Astrocyte (in vitro differentiated cells and primary cell): ENCODE data around the gene GBA3. TPM values are rescaled to one million over a fixed set of nuclear protein-coding genes. Genes with fewer than 3 reads are reported as not detected.

Experiments
- DNase-seq: peaks from one replicate; pipeline ENCODE4 v3.0.0-alpha.2; 2010; ENCODE audit warnings: low read depth
- FAIRE-seq: peaks from 2 replicates; lab custom pipeline; 2011; peaks lifted over from hg19 to GRCh38; lab: Jason Lieb, UNC
- H2AFZ ChIP-seq: 2 replicates; pipeline ENCODE4 v1.6.0; 2012; ENCODE audit warnings: low read depth, low read length, inconsistent platforms
- H3K27ac ChIP-seq: 2 replicates; pipeline ENCODE4 v1.5.1; 2011; ENCODE audit warnings: low read depth, low read length, inconsistent platforms
- H3K27me3 ChIP-seq: 2 replicates; pipeline ENCODE4 v1.6.0; 2011; ENCODE audit warnings: low read length, inconsistent platforms; ENCODE audit not compliant: insufficient read depth
- H3K36me3 ChIP-seq: 2 replicates; pipeline ENCODE4 v1.5.1; 2011; ENCODE audit warnings: low read length, inconsistent platforms; ENCODE audit not compliant: insufficient read depth
- H3K4me1 ChIP-seq: 2 replicates; pipeline ENCODE4 v1.5.1; 2011; ENCODE audit warnings: low read length, inconsistent platforms; ENCODE audit not compliant: insufficient read depth
- H3K4me2 ChIP-seq: 2 replicates; pipeline ENCODE4 v1.6.0; 2012; ENCODE audit warnings: low read length, inconsistent platforms
- H3K4me3 ChIP-seq: 2 replicates; pipeline ENCODE4 v1.5.1; 2011; ENCODE audit warnings: low read depth, mild to moderate bottlenecking, low read length, inconsistent platforms; ENCODE audit not compliant: insufficient read depth
- H3K79me2 ChIP-seq: 2 replicates; pipeline ENCODE4 v1.6.0; 2012; ENCODE audit warnings: mild to moderate bottlenecking, low read length, inconsistent platforms; ENCODE audit not compliant: insufficient read depth
- H3K9ac ChIP-seq: 2 replicates; pipeline ENCODE4 v1.6.0; 2012; ENCODE audit warnings: mild to moderate bottlenecking, low read length, inconsistent platforms
- H3K9me3 ChIP-seq: 2 replicates; pipeline ENCODE4 v1.5.1; 2012; ENCODE audit warnings: low read depth, mild to moderate bottlenecking, low read length, inconsistent platforms; ENCODE audit not compliant: insufficient read depth
- H4K20me1 ChIP-seq: 2 replicates; pipeline ENCODE4 v1.6.0; 2012; ENCODE audit warnings: low read length, inconsistent platforms; ENCODE audit not compliant: insufficient read depth
- H3K27ac Mint-ChIP-seq: one replicate; pipeline ENCODE4 v1.8.0; 2021; ENCODE audit warnings: mild to moderate bottlenecking, mixed read lengths; ENCODE audit not compliant: unreplicated experiment
- H3K27me3 Mint-ChIP-seq: one replicate; pipeline ENCODE4 v1.8.0; 2021; ENCODE audit warnings: low read depth, mixed read lengths; ENCODE audit not compliant: unreplicated experiment
- H3K36me3 Mint-ChIP-seq: one replicate; pipeline ENCODE4 v1.8.0; 2021; ENCODE audit warnings: low read depth, mixed read lengths; ENCODE audit not compliant: unreplicated experiment
- H3K4me1 Mint-ChIP-seq: one replicate; pipeline ENCODE4 v1.8.0; 2021; ENCODE audit warnings: low read depth, mixed read lengths; ENCODE audit not compliant: unreplicated experiment
- H3K4me3 Mint-ChIP-seq: one replicate; pipeline ENCODE4 v1.8.0; 2021; ENCODE audit warnings: mild to moderate bottlenecking, moderate library complexity, mixed read lengths; ENCODE audit not compliant: unreplicated experiment
- H3K9me3 Mint-ChIP-seq: one replicate; pipeline ENCODE4 v1.8.0; 2021; ENCODE audit warnings: mild to moderate bottlenecking, mixed read lengths; ENCODE audit not compliant: unreplicated experiment
- EZH2 ChIP-seq: IDR thresholded peaks from 2 replicates; pipeline ENCODE4 v1.6.1; 2012; ENCODE audit warnings: mild to moderate bottlenecking, low read length, inconsistent platforms; ENCODE audit not compliant: insufficient read depth
- total RNA-seq: library from RNA; stranded (reverse); gene quantifications from 2 replicates; pipeline ENCODE4 v1.2.1, GENCODE V29; 2021
- TF ChIP-seq, protein P1 (sequence below): IDR thresholded peaks from 2 replicates; pipeline ENCODE4 v1.5.1; 2011; ENCODE audit warnings: low read depth, mild to moderate bottlenecking, inconsistent platforms, low read length, moderate library complexity; ENCODE audit not compliant: insufficient read depth

Gene GBA3
- total RNA-seq, 1 donor from 2014 or later = not detected

GRCh38 chr4:22661443-22661842 lies 31.3 kb upstream of the GBA3 start:
- H3K4me1 Mint-ChIP-seq = no peaks in the 10 kb centered on the region
- no peaks in the 10 kb centered on the region for H3K9me3 Mint-ChIP-seq
- DNase-seq (no peak), FAIRE-seq (no peak)
- Histone ChIP-seq H3K4me3 (no peak overlapping the region), H4K20me1 (no peaks in the 10 kb centered on the region), H3K36me3 (no peaks in the 10 kb centered on the region), H3K79me2 (no peaks in the 10 kb centered on the region), H3K4me1 (no peaks in the 10 kb centered on the region), H3K27me3 (no peaks in the 10 kb centered on the region), H2AFZ (no peak overlapping the region), H3K4me2 (no peak overlapping the region), H3K9me3 (no peaks in the 10 kb centered on the region), H3K27ac (peak overlapping the region; percentile 1), H3K9ac (no peak overlapping the region)
- no peak for TF ChIP-seq EZH2
- TF ChIP-seq, protein P1, sequence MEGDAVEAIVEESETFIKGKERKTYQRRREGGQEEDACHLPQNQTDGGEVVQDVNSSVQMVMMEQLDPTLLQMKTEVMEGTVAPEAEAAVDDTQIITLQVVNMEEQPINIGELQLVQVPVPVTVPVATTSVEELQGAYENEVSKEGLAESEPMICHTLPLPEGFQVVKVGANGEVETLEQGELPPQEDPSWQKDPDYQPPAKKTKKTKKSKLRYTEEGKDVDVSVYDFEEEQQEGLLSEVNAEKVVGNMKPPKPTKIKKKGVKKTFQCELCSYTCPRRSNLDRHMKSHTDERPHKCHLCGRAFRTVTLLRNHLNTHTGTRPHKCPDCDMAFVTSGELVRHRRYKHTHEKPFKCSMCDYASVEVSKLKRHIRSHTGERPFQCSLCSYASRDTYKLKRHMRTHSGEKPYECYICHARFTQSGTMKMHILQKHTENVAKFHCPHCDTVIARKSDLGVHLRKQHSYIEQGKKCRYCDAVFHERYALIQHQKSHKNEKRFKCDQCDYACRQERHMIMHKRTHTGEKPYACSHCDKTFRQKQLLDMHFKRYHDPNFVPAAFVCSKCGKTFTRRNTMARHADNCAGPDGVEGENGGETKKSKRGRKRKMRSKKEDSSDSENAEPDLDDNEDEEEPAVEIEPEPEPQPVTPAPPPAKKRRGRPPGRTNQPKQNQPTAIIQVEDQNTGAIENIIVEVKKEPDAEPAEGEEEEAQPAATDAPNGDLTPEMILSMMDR = no peak
- H3K27me3 Mint-ChIP-seq = no peaks in the 10 kb centered on the region
- H3K4me3 Mint-ChIP-seq = no peak overlapping the region
- H3K36me3 Mint-ChIP-seq = no peaks in the 10 kb centered on the region
- no peak overlapping the region for H3K27ac Mint-ChIP-seq

DNA sequence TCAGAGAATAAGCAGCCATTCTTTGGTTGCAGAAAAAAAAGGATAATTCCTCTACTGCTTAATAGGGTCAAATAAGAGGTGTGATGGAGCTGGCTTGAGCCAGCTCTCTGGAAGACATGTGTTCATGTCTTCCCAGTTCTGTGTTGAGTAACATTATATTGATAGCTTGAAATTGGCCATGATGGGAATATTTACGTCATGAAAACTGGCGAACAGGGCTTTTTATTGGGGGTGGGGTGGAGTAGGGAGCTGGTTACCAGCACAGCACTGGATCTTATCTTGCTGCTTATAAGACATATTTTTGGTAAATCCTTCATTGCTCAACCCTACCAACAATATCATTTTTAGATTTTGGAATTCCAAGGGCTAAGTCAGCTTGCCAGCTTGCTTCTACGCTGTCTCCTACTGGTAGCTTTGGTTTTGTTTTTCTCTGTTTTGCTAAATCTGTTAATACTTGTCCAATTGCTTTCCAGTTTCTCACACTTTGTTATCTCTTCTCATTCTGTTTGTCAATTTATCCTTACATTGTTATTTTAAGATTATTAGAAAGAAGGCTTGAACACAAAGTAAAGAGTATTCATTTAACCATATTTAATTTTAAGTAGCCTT lies 25.3 kb upstream of the GBA3 start:
- Histone ChIP-seq H3K79me2 (no peaks in the 10 kb centered on the region), H3K4me3 (no peak overlapping the region), H3K9ac (no peak overlapping the region), H3K9me3 (no peaks in the 10 kb centered on the region), H3K4me2 (no peak overlapping the region), H3K4me1 (peaks cover 3% of the 10 kb centered on the region), H3K36me3 (no peaks in the 10 kb centered on the region), H3K27me3 (no peaks in the 10 kb centered on the region), H3K27ac (no peak overlapping the region), H2AFZ (no peak overlapping the region), H4K20me1 (no peaks in the 10 kb centered on the region)
- Mint-ChIP-seq H3K36me3 (no peaks in the 10 kb centered on the region), H3K27ac (no peak overlapping the region), H3K27me3 (no peaks in the 10 kb centered on the region), H3K4me1 (peaks cover 7% of the 10 kb centered on the region), H3K4me3 (no peak overlapping the region), H3K9me3 (no peaks in the 10 kb centered on the region)
- TF ChIP-seq, protein P1 = no peak
- TF ChIP-seq EZH2 = no peak
- FAIRE-seq (no peak), DNase-seq (no peak)

GRCh38 chr4:22668301-22668700 lies 24.4 kb upstream of the GBA3 start:
- Histone ChIP-seq H3K79me2 (no peaks in the 10 kb centered on the region), H3K4me3 (no peak overlapping the region), H3K9ac (peak overlapping the region; percentile 43), H3K27me3 (no peaks in the 10 kb centered on the region), H3K4me1 (peaks cover 3% of the 10 kb centered on the region), H3K9me3 (no peaks in the 10 kb centered on the region), H2AFZ (no peak overlapping the region), H3K27ac (no peak overlapping the region), H3K36me3 (no peaks in the 10 kb centered on the region), H3K4me2 (peak overlapping the region; percentile 50), H4K20me1 (no peaks in the 10 kb centered on the region)
- no peak overlapping the region for H3K4me3 Mint-ChIP-seq
- H3K27ac Mint-ChIP-seq = no peak overlapping the region
- no peaks in the 10 kb centered on the region for H3K27me3 Mint-ChIP-seq
- H3K36me3 Mint-ChIP-seq = no peaks in the 10 kb centered on the region
- peaks cover 7% of the 10 kb centered on the region for H3K4me1 Mint-ChIP-seq
- TF ChIP-seq, protein P1 = no peak
- TF ChIP-seq EZH2 = no peak
- DNase-seq = peak; percentile 62
- FAIRE-seq = no peak
- H3K9me3 Mint-ChIP-seq = no peaks in the 10 kb centered on the region
